ENCODE measurements around the gene FERD3L. TPM values are rescaled to one million over a fixed set of nuclear protein-coding genes. Genes with fewer than 3 reads are reported as not detected.

The FERD3L gene
- total RNA-seq, 1 experiment from 2014 or later = not detected

DNA sequence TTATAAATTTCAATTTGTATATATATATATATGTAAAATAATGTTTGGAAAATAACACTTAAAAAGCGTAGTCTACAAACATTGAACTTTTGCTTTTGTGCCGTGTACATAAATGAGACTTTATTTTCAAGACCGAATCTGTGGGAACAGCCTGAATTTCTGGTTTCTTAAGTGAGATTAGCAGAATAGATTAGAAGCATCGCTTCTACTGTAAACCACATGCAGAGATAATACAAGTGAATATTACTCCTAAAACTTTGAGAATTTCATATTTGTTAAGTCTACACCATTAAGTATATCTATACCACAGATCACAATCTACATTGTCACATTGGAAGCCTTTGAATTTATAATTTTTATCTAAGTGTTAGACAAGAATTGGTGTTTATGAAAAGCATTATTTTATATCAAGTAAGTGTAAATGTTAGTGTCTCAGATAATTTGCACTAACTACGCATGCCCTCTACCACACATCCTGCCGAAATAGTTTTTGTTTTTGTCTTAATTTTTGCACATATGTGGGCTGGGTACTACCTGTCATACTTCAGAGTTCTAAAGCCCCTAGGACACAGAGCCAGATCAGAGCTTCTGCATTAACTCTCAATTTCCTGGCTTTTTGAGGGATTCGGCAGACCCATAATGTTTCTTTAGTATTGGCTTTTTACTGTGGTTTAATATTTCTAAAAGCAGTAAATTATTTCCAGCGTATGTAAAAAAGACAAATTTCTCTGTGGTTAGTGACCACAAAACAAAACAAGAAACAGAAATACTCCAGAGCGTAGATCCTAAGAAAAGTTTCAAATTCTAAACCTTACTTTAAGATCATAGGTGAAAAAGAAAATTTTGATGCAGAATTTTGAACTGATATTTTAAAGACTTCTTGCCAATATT, 47.8 kb downstream of the FERD3L start:
- ChIA-PET CTCF (no interaction called here), POLR2A (no interaction called here)
- in situ Hi-C loops (cut with HindIII; ENCODE audit: low pct_unique_long_range_greater_than_20kb, low sequenced_read_pairs) = no loop called here

DNA sequence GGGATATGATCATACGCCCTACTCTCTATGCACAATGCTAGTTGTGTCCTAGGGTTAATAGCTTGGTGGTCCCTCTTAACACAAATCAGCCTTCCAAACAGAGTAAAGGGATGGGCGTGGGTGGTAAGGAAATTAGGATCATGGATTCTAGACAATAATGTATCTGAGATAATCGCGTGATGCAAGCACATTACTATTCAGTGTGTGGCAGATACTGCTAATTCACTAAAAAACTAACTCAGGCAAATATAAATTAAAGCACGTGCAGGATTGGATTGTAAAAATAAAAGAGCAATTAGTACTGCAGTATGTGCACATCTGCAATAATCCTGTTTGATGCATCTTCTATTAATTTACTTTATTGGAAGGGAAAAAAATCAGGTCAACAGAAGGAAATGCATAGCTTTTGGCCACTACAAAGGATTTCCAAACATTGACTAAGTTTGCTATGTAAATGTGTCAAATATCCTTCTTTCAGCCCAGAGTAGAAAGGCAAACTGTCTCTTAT, 49.8 kb downstream of the FERD3L start:
- BruUV-seq (replicated peaks) = no TSS peak
- no peaks in the 10 kb centered on the region for H3K9me3 ChIP-seq (ENCODE audit: control insufficient read depth, insufficient read depth, low read depth, low read length)
- ChIA-PET POLR2A (no interaction called here), CTCF (no interaction called here)
- TF ChIP-seq, protein P1, sequence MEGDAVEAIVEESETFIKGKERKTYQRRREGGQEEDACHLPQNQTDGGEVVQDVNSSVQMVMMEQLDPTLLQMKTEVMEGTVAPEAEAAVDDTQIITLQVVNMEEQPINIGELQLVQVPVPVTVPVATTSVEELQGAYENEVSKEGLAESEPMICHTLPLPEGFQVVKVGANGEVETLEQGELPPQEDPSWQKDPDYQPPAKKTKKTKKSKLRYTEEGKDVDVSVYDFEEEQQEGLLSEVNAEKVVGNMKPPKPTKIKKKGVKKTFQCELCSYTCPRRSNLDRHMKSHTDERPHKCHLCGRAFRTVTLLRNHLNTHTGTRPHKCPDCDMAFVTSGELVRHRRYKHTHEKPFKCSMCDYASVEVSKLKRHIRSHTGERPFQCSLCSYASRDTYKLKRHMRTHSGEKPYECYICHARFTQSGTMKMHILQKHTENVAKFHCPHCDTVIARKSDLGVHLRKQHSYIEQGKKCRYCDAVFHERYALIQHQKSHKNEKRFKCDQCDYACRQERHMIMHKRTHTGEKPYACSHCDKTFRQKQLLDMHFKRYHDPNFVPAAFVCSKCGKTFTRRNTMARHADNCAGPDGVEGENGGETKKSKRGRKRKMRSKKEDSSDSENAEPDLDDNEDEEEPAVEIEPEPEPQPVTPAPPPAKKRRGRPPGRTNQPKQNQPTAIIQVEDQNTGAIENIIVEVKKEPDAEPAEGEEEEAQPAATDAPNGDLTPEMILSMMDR (IDR thresholded peaks at IDR 0.05) = no peak
- no peak for TF ChIP-seq TCF7L2 (IDR thresholded peaks at IDR 0.05; ENCODE audit: low read depth, low read length)
- TF ChIP-seq, protein P2, sequence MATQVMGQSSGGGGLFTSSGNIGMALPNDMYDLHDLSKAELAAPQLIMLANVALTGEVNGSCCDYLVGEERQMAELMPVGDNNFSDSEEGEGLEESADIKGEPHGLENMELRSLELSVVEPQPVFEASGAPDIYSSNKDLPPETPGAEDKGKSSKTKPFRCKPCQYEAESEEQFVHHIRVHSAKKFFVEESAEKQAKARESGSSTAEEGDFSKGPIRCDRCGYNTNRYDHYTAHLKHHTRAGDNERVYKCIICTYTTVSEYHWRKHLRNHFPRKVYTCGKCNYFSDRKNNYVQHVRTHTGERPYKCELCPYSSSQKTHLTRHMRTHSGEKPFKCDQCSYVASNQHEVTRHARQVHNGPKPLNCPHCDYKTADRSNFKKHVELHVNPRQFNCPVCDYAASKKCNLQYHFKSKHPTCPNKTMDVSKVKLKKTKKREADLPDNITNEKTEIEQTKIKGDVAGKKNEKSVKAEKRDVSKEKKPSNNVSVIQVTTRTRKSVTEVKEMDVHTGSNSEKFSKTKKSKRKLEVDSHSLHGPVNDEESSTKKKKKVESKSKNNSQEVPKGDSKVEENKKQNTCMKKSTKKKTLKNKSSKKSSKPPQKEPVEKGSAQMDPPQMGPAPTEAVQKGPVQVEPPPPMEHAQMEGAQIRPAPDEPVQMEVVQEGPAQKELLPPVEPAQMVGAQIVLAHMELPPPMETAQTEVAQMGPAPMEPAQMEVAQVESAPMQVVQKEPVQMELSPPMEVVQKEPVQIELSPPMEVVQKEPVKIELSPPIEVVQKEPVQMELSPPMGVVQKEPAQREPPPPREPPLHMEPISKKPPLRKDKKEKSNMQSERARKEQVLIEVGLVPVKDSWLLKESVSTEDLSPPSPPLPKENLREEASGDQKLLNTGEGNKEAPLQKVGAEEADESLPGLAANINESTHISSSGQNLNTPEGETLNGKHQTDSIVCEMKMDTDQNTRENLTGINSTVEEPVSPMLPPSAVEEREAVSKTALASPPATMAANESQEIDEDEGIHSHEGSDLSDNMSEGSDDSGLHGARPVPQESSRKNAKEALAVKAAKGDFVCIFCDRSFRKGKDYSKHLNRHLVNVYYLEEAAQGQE (IDR thresholded peaks at IDR 0.05; ENCODE audit: insufficient read depth in 1 of 2, low read depth in 2 of 2, low read length in 1 of 2) = no peak
- no peak for TF ChIP-seq SIN3A (IDR thresholded peaks at IDR 0.05; ENCODE audit: borderline replicate concordance, insufficient read depth, low read depth, low read length)
- no peak for TF ChIP-seq POLR2AphosphoS5 (IDR thresholded peaks at IDR 0.05; ENCODE audit: low read depth, low read length)
- intact Hi-C loops (cut with micrococcal nuclease; ENCODE audit: unreplicated experiment) (no loop called here), in situ Hi-C loops (cut with HindIII; ENCODE audit: low pct_unique_long_range_greater_than_20kb, low sequenced_read_pairs) (no loop called here)
- H3K36me3 ChIP-seq (ENCODE audit: control insufficient read depth, insufficient read depth, low read length) = no peaks in the 10 kb centered on the region
- no peak overlapping the region for H3K4me3 ChIP-seq (ENCODE audit: low read depth in 2 of 2, low read length in 2 of 2)
- DNase-seq (ENCODE audit: low read depth, low spot score) (no peak), ATAC-seq (no peak)
- H3K4me1 ChIP-seq (ENCODE audit: control insufficient read depth, insufficient read depth, low read length) = no peaks in the 10 kb centered on the region
- H3K27me3 ChIP-seq (ENCODE audit: control insufficient read depth, insufficient read depth, low read length) = no peaks in the 10 kb centered on the region
- H3K27ac ChIP-seq (ENCODE audit: low read length) = no peak overlapping the region

More for the DNA sequence above, 47.8 kb downstream of the FERD3L start:
- TF ChIP-seq TCF7L2 (IDR thresholded peaks at IDR 0.05; ENCODE audit: low read depth, low read length) = no peak
- TF ChIP-seq, protein P1 (IDR thresholded peaks at IDR 0.05) = no peak
- no peak for TF ChIP-seq POLR2AphosphoS5 (IDR thresholded peaks at IDR 0.05; ENCODE audit: low read depth, low read length)
- TF ChIP-seq SIN3A (IDR thresholded peaks at IDR 0.05; ENCODE audit: borderline replicate concordance, insufficient read depth, low read depth, low read length) = no peak
- TF ChIP-seq, protein P2 (IDR thresholded peaks at IDR 0.05; ENCODE audit: insufficient read depth in 1 of 2, low read depth in 2 of 2, low read length in 1 of 2) = no peak
- BruUV-seq (replicated peaks) = no TSS peak
- no peak overlapping the region for H3K27ac ChIP-seq (ENCODE audit: low read length)
- H3K4me3 ChIP-seq (ENCODE audit: low read depth in 2 of 2, low read length in 2 of 2) = no peak overlapping the region
- H3K27me3 ChIP-seq (ENCODE audit: control insufficient read depth, insufficient read depth, low read length) = no peaks in the 10 kb centered on the region
- no peak for DNase-seq (ENCODE audit: low read depth, low spot score)
- no peaks in the 10 kb centered on the region for H3K4me1 ChIP-seq (ENCODE audit: control insufficient read depth, insufficient read depth, low read length)
- no peaks in the 10 kb centered on the region for H3K9me3 ChIP-seq (ENCODE audit: control insufficient read depth, insufficient read depth, low read depth, low read length)
- no peaks in the 10 kb centered on the region for H3K36me3 ChIP-seq (ENCODE audit: control insufficient read depth, insufficient read depth, low read length)
- intact Hi-C loops (cut with micrococcal nuclease; ENCODE audit: unreplicated experiment) = no loop called here
- ATAC-seq = no peak

All from Panc1 (cell line).